A673 (cell line): Measurements from ENCODE around the gene RRAGC. TPM values are rescaled to one million over a fixed set of nuclear protein-coding genes. Genes with fewer than 3 reads are reported as not detected.

Experiments used
- BruUV-seq: library from RNA; stranded (reverse); fragments of 400-500 nt; replicated peaks from 2 replicates; lab custom pipeline; 2021; lab: Mats Ljungman, UMichigan
- CTCF ChIA-PET: fragments of 300-600 bp; sonication (Branson Sonifier 250); formaldehyde crosslinking; loops from one replicate; lab custom pipeline; 2022; ENCODE audit warnings: antibody characterized with exemption; lab: Charles Lee
- POLR2A ChIA-PET: fragments of 300-600 bp; sonication (Branson Sonifier 250); formaldehyde crosslinking; loops from one replicate; lab custom pipeline; 2022; ENCODE audit warnings: antibody characterized with exemption; ENCODE audit not compliant: low non-redundant PET; lab: Charles Lee
- DNase-seq: peaks from one replicate; pipeline ENCODE4 v3.0.0-alpha.2; 2015; ENCODE audit warnings: low spot score
- H3K27ac ChIP-seq: fragments of 200-600 bp; sonication (generic); 2 replicates; pipeline ENCODE4 v1.5.1; 2016; ENCODE audit warnings: mixed run types, low read depth, mild to moderate bottlenecking, mixed read lengths, antibody characterized with exemption, low read length; ENCODE audit not compliant: poor library complexity, severe bottlenecking
- H3K27me3 ChIP-seq: fragments of 200-600 bp; sonication (generic); replicated peaks from 2 replicates; pipeline ENCODE4 v1.6.1; 2017; ENCODE audit warnings: mixed run types, low read depth, mild to moderate bottlenecking, mixed read lengths, antibody characterized with exemption, low read length; ENCODE audit not compliant: insufficient read depth, poor library complexity
- H3K36me3 ChIP-seq: fragments of 200-600 bp; sonication (generic); 2 replicates; pipeline ENCODE4 v1.6.1; 2016; ENCODE audit warnings: mixed run types, mild to moderate bottlenecking, mixed read lengths, antibody characterized with exemption, low read length; ENCODE audit not compliant: insufficient read depth, poor library complexity, severe bottlenecking
- H3K4me1 ChIP-seq: fragments of 200-600 bp; sonication (generic); 2 replicates; pipeline ENCODE4 v1.6.1; 2017; ENCODE audit warnings: mixed run types, mild to moderate bottlenecking, mixed read lengths, antibody characterized with exemption, low read length; ENCODE audit not compliant: insufficient read depth, poor library complexity, severe bottlenecking
- H3K4me3 ChIP-seq: fragments of 200-600 bp; sonication (generic); 2 replicates; pipeline ENCODE4 v1.5.1; 2016; ENCODE audit warnings: low read depth, mixed run types, mild to moderate bottlenecking, mixed read lengths, low read length; ENCODE audit not compliant: poor library complexity, severe bottlenecking
- H3K9me3 ChIP-seq: fragments of 200-600 bp; sonication (generic); 2 replicates; pipeline ENCODE4 v1.6.1; 2016; ENCODE audit warnings: mixed run types, low read depth, mild to moderate bottlenecking, mixed read lengths, antibody characterized with exemption, low read length; ENCODE audit not compliant: poor library complexity, severe bottlenecking
- EZH2 ChIP-seq: fragments of 200-600 bp; sonication (generic); IDR thresholded peaks from 2 replicates; pipeline ENCODE4 v1.6.1; 2017; ENCODE audit warnings: borderline replicate concordance, low read depth, mild to moderate bottlenecking, mixed read lengths, antibody characterized with exemption, low read length; ENCODE audit not compliant: poor library complexity, severe bottlenecking
- intact Hi-C: fragments of 100-400 bp; cut with micrococcal nuclease; formaldehyde crosslinking; loops from one replicate; pipeline ENCODE4 v1.10.0; 2022; ENCODE audit not compliant: unreplicated experiment
- total RNA-seq: library from RNA; stranded (reverse); gene quantifications from 2 replicates; pipeline ENCODE4 v1.2.3, GENCODE V29; 2021
- TF ChIP-seq, protein P1 (sequence below): fragments of 300-800, 200-600 bp; sonication (generic); conservative IDR thresholded peaks from 2 replicates; pipeline ENCODE4 v1.5.1; 2017; ENCODE audit warnings: low read depth, mild to moderate bottlenecking, antibody characterized with exemption, low read length, moderate library complexity, mixed read lengths

The RRAGC gene
- total RNA-seq, 1 experiment from 2014 or later, result 26.0 TPM

- intact Hi-C loops, result loop anchor here (2.0 kb wide), 1 partner anchor 786 kb away; no protein-coding TSS in a partner anchor
- ChIA-PET POLR2A (interaction anchor here (0.7 kb wide), 2 partner anchors 319 to 849 kb away, joined by 3 read pairs; no protein-coding TSS in a partner anchor), CTCF (no interaction called here)
- no peak for DNase-seq
- Histone ChIP-seq H3K36me3 (no peaks in the 10 kb centered on the region), H3K4me1 (peaks cover 11% of the 10 kb centered on the region), H3K4me3 (no peak overlapping the region), H3K27me3 (no peaks in the 10 kb centered on the region), H3K27ac (no peak overlapping the region), H3K9me3 (no peaks in the 10 kb centered on the region)
- BruUV-seq, result no TSS peak
- no peak for TF ChIP-seq EZH2
Observed at GRCh38 chr1:38826886-38827285, 32.7 kb downstream of the RRAGC start.

DNA sequence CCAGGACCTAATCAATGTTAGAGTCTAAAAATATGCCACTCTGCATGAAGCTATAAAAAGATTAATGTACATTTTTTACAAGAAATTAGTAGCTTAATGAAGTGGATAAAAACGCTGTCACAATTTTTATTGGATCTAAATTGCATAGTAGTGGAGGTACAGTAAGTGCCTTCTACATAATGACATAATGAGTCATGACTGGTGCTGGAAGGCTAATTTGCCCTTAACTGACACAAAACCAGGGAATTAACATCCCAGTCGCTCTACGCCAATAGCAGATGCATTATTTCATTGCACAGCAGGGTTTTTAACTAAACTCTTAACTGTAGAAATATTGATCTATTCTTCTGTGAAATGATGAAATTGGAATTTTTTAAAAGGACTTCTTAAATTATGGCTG lies 33.3 kb downstream of the RRAGC start:
- Histone ChIP-seq H3K27ac (no peak overlapping the region), H3K9me3 (no peaks in the 10 kb centered on the region), H3K36me3 (no peaks in the 10 kb centered on the region), H3K27me3 (no peaks in the 10 kb centered on the region), H3K4me1 (peaks cover 11% of the 10 kb centered on the region), H3K4me3 (no peak overlapping the region)
- TF ChIP-seq, protein P1, sequence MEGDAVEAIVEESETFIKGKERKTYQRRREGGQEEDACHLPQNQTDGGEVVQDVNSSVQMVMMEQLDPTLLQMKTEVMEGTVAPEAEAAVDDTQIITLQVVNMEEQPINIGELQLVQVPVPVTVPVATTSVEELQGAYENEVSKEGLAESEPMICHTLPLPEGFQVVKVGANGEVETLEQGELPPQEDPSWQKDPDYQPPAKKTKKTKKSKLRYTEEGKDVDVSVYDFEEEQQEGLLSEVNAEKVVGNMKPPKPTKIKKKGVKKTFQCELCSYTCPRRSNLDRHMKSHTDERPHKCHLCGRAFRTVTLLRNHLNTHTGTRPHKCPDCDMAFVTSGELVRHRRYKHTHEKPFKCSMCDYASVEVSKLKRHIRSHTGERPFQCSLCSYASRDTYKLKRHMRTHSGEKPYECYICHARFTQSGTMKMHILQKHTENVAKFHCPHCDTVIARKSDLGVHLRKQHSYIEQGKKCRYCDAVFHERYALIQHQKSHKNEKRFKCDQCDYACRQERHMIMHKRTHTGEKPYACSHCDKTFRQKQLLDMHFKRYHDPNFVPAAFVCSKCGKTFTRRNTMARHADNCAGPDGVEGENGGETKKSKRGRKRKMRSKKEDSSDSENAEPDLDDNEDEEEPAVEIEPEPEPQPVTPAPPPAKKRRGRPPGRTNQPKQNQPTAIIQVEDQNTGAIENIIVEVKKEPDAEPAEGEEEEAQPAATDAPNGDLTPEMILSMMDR, result no peak
- TF ChIP-seq EZH2, result no peak
- BruUV-seq, result no TSS peak
- ChIA-PET CTCF (interaction anchor here (0.6 kb wide), 1 partner anchor 15 kb away, joined by 3 read pairs; no protein-coding TSS in a partner anchor), POLR2A (no interaction called here)
- intact Hi-C loops, result loop anchor here (2.0 kb wide), 1 partner anchor 785 kb away; no protein-coding TSS in a partner anchor
- DNase-seq, result peak; percentile 61

DNA sequence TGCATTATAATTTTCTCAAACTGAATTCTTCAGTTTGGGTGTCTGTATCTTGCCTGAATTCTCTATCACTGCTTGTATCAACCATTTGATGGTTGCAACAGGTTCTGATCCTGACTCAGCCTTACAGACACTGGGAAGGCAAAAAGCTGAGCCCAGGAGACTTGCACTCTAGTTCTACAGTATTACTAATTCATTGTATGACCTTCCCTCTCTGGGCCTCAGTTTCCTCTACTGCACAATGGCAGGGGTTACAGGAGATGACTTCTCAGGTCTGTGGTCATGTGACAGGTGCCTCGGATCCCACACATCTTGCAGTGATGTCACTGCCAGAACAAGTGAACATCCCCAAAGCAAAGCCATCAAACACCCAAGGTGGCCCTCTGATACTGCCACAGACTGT lies 38.7 kb downstream of the RRAGC start:
- Histone ChIP-seq H3K27me3 (no peaks in the 10 kb centered on the region), H3K9me3 (no peaks in the 10 kb centered on the region), H3K4me1 (peaks cover 7% of the 10 kb centered on the region), H3K36me3 (no peaks in the 10 kb centered on the region), H3K27ac (no peak overlapping the region), H3K4me3 (no peak overlapping the region)
- CTCF ChIA-PET, result no interaction called here
- POLR2A ChIA-PET, result no interaction called here
- BruUV-seq, result no TSS peak
- no peak for DNase-seq
- no peak for TF ChIP-seq EZH2
- TF ChIP-seq, protein P1, result no peak
- intact Hi-C loops, result no loop called here

DNA sequence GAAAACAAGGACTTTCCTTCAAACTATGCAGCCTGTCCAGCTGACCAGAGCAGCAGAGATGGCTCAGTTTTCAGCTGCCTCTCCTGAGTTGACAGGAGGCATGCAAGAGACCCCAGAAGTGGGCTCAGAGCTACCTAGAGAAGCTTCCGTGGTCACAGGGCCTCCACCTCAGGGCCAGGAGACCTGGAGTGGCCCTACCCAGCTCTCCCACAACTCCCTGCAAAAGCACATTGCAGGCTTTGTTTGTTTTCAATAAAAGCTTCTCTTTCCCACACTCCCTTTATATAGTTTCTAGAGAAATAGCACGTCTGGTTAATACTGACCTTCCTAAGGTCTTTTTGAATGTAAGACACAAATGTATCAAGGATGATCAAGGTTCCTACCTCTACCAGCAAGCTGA lies 40.1 kb downstream of the RRAGC start:
- H3K27me3 ChIP-seq, result no peaks in the 10 kb centered on the region

More for the DNA sequence above, 40.1 kb downstream of the RRAGC start:
- Histone ChIP-seq H3K4me1 (peaks cover 5% of the 10 kb centered on the region), H3K4me3 (no peak overlapping the region), H3K27ac (no peak overlapping the region), H3K36me3 (no peaks in the 10 kb centered on the region), H3K9me3 (peaks cover 4% of the 10 kb centered on the region)
- TF ChIP-seq, protein P1, result no peak
- TF ChIP-seq EZH2, result no peak
- DNase-seq, result no peak
- intact Hi-C loops, result loop anchor here (2.0 to 5.0 kb wide), 3 partner anchors 92 to 792 kb away; no protein-coding TSS in a partner anchor
- CTCF ChIA-PET, result interaction anchor here (0.6 to 1.5 kb wide), 3 partner anchors 38 to 725 kb away, joined by 3 to 4 read pairs (median 4); no protein-coding TSS in a partner anchor
- BruUV-seq, result no TSS peak
- POLR2A ChIA-PET, result no interaction called here
